NCI-H82 treated with DMSO at 0.1 percent for 48 hours (cell line): Measurements from ENCODE around the gene CLHC1.
"Not testable (repeated sequence)": the region's sequence is repeated elsewhere in the genome, so short reads cannot be mapped to it uniquely, and the experiment has no call there.

Source experiments
- DNase-seq: peaks from one replicate; lab custom pipeline; 2025; ENCODE audit not compliant: unreplicated experiment; lab: John Stamatoyannopoulos, UW

CLHC1 gene

DNA sequence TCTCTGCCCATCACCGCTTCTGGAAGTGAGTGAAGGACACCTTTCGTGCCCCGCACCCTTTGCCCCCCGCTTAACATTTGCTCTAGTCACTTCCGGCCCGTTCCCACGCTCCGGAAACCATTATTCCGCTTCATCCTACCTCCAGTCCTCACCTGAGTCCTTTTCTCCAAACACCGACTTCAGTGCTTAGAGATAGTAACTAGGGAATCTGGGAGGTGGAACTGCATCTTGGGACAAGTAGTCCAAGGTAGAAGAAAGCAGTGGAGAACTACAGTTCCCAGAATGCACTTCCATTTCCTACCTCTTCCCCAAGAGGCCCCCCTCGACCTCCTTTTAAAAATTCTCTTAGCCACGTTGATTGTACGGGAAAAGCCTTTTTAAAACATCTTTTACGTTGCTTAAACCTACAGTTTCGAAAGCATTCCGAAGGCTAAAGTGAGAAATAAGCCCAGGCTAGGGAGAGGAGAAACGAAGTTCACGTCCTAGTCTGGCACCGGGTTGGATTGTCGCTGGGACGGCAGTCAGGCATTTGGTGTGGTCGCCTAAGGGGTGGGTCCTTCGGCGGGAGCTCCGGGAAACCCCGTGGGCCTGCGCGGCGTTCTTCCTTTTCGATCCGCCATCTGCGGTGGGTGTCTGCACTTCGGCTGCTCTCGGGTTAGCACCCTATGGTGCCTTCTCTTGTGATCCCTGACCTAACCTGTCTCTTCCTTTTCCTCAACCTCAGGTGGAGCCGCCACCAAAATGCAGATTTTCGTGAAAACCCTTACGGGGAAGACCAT is at the start of gene CLHC1, which contains the start of gene RPS27A:
Gene CLHC1 (minus strand): TSS at position 210 of the 779 bp plus-strand sequence. CDS start 9,882 bp downstream, outside the sequence.
Gene RPS27A (plus strand): TSS at position 605 of the 779 bp plus-strand sequence. CDS start 137 bp downstream, at position 742.
- peak; percentile 98 for DNase-seq

- DNase-seq = not testable (repeated sequence)
Measured at GRCh38 chr2:55280851-55281546, 48.9 kb upstream of the CLHC1 start.

GRCh38 chr2:55279859-55280424 is 47.8 kb upstream of the CLHC1 start:
- DNase-seq = not testable (repeated sequence)

GRCh38 chr2:55279214-55279835 is 47.2 kb upstream of the CLHC1 start:
- peak; percentile 34 for DNase-seq

- no peak for DNase-seq
Measured at GRCh38 chr2:55277310-55277709, 45.2 kb upstream of the CLHC1 start.

- not testable (repeated sequence) for DNase-seq
Measured at GRCh38 chr2:55274346-55274745, 42.3 kb upstream of the CLHC1 start.

- DNase-seq = no peak
Measured at GRCh38 chr2:55269645-55269990, 37.5 kb upstream of the CLHC1 start.

DNA sequence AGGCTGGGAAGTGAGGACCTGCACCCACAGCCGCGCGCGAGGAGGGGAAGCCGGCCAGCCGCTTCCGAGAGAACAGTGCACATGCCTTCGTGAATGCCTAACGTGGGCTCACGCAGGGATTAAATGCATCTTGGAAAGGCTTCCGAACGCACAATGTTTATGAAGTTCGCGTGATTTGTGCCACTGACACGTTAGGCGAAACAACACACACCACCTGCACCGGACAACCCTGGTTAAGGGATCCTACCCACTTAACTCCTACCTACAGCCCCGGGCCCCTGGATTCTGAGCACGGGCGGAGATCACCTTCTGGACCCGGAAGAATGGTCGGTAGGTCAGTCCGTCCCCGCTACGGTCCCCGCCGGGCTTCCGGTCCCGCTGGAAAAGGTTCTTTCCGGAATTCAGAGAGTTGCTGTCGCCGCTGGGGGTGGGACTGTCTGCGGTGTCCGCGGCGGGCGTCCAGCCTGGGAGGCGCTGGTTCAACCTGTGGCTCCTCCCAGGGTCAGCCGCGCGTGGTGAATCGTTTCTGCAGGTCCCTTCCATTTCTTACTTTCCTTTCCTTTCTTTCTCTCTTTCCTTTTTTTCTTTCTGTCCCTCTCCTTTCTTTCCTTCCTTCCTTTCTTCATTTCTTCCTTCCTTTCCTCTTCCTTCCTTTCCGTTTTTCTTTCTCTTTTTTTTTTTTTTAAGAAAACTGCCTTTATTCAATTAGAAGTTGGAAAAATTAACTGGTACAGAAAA is 37.0 kb upstream of the CLHC1 start, which contains the start of gene MTIF2:
Gene MTIF2 (minus strand): TSS at position 325 of the 738 bp plus-strand sequence. CDS start 5,373 bp downstream, outside the sequence.
- peak; percentile 90 for DNase-seq

DNA sequence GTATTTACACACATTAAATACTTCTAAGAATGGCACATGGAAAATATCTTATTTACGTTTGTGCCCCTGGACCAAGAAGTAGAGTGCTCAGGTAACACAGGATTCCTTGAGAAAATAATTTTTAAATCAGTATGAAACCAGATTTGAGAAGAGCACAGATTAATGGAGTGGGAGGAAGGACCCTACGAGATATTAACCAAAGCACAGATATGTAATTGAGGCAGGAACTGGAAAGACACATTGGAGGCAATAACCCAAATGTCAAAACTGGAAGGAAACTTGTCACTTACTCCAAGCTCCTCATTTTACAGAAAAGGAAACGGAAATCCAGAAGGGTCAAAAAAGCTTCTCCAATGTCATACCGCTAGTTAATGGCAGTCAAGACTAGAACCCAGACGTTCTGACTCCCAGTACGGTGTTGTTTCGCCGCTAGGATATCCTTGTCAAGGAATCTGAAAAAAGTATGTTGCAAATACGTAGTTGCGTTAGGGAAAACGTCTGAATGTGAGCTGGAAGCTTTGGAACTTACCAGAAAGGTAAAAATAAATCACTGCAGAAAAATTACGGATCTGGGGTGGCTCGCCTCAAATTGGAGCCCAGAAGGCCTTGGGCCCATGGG is 36.3 kb upstream of the CLHC1 start:
- DNase-seq = no peak

- DNase-seq = not testable (repeated sequence)
Measured at GRCh38 chr2:55259586-55259985, 27.5 kb upstream of the CLHC1 start.

DNA sequence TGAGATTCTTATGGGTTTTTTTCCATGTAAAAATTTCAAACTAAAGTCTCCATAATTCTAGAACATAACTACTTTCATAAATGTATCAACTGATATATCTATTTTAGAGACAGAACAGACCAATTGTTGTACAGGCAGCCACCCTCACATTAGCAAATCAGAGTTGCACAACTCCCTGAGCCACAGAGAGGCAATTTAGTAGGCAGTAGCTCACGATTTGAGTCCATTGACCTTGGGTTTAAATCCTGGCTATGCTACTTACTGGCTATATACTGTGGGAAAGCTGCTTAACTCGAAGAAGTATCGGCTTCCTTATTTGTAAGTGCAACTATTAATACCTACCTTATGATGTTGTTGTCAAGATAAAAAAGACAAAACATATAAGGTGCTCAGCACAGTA is 20.7 kb upstream of the CLHC1 start:
- DNase-seq = no peak

- DNase-seq = no peak
Measured at GRCh38 chr2:55247025-55247424, 14.9 kb upstream of the CLHC1 start.

DNA sequence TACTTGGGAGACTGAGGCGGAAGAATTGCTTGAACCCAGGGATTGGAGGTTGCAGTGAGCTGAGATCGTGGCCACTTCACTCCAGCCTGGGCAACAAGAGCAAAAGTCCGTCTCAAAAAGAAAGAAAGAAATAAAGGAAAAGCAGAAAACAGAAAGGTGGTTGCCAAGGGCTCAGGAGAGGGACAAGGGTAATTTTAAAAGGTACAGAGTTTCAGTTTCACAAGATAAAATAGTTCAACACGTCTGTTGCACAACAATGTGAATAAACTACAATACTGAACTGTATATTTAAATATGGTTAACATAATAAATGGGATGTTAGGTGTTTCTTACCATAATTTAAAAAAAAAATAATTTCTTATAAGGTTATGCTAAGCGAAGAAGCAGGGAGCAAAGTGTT is 13.3 kb upstream of the CLHC1 start:
- DNase-seq = no peak

DNA sequence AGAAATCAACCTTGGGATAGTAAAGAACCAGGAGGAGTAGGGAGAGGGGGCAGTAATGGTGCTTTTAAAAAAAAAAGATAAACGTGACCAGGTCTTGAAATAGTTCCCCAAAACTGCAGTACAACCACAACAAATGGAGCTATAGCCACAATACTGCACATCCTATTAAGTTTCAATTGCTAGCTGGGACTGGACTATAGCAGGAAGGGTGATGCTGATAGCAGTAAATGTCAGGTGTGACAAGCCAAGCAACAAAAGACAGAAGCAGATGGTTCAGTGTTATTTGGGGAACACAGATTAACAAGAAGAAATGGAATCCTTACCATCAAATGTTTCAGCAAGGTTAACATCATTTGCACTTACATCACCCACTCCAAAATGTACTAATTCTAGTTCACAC is 10.5 kb upstream of the CLHC1 start:
- no peak for DNase-seq

DNA sequence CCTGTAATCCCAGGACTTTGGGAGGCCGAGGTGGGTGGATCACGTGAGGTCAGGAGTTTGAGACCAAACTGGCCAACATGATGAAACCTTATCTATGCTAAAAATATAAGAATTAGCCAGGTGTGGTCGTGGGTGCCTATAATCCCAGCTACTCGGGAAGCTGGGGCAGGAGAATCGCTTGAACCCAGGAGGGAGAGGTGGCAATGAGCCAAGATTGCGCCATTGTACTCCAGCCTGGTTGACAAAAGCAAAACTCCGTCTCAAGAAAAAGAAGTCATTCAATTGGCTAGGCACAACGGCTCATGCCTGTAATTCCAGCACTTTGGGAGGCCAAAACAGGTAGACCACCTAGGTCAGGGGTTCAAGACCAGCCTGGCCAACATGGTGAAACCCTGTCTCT is 9.5 kb upstream of the CLHC1 start:
- not testable (repeated sequence) for DNase-seq

DNA sequence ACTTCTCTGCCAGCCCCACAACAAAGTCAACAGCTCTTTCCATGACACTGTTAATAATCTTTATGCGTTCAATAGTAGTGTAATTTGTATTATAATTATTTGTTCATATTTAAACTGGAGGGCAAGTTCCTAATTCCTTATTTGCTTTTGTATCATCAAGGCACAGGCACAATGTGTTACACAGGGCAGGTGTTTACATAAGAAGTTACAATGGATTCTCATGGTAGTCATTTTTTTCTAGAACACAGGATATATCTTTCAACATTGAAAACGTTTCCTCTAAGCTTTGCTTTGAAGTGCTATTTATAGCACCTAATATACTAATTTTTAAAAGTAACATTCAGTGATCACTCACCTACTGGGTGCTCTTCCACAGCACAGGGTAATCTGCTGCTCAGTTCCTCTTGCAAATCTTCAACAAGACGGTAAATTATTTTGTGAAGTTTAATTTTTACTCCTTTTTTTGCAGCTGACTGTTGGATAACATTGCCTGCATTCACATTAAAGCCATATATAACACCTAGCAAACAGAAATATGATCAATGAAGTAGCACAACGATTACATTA is 7.6 kb upstream of the CLHC1 start:
- no peak for DNase-seq

- DNase-seq = no peak
Measured at GRCh38 chr2:55236992-55237543, 5.0 kb upstream of the CLHC1 start.

DNA sequence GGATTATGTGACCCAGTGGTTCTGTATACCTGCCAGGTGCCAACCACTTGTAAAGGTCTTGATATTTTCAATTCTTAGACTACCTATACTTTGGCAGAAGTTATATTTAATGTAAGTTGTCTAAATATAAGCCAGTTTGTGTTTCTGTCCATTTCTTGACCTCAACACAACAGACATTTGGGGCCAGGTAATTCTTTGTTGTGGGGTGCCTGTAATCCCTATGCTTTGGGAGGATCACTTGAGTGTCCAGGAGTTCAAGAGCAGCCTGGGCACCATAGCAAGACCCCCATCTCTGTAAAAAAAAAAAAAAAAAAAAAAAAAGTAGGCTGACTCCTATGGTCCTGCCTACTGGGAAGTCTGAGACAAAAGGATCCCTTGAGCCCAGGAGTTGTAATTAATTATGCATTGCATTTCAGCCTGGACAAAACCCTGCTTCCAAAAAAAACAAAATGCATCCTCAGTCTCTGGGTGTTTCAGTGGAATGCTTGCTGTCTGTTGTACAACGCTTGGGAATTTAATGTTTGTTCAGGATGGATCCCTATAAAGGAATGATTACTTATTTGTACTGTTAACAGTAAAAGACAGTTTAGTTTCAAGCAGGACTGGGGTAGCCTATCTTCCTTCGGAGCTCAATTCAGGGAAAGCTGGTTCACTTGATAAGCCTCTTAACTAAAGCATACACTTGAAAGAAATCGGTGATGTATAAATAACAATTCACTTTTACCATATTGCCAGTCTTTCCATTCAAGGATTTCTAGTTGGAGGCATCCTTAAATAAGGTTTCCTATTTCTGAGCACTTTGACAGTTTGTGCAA is 3.8 kb upstream of the CLHC1 start:
- no peak for DNase-seq

GRCh38 chr2:55233658-55233940 is 1.5 kb upstream of the CLHC1 start:
- DNase-seq = no peak
